ENCODE measurements around the gene GNG13.

Gene GNG13

GRCh38 chr16:761625-762513, 38.7 kb downstream of the GNG13 start:
- Histone ChIP-seq H3K4me2 (ENCODE audit: low read length) (no peak overlapping the region), H3K4me3 (ENCODE audit: low read length) (no peak overlapping the region), H3K9me3 (ENCODE audit: control insufficient read depth, insufficient read depth, low read length) (no peaks in the 10 kb centered on the region), H3K27ac (ENCODE audit: low read depth, low read length) (no peak overlapping the region), H4K20me1 (ENCODE audit: control insufficient read depth, insufficient read depth, low read depth, low read length) (no peaks in the 10 kb centered on the region), H3K27me3 (ENCODE audit: control insufficient read depth, low read length) (no peaks in the 10 kb centered on the region), H3K4me1 (ENCODE audit: control insufficient read depth, low read length) (no peaks in the 10 kb centered on the region), H3K36me3 (ENCODE audit: control insufficient read depth, low read length) (no peaks in the 10 kb centered on the region), H3F3A (ENCODE audit: control insufficient read depth, insufficient read depth) (no peaks in the 10 kb centered on the region), H3K79me2 (ENCODE audit: control insufficient read depth, low read length) (no peaks in the 10 kb centered on the region), H3K9me2 (replicated peaks; ENCODE audit: control insufficient read depth, low read length) (no peaks in the 10 kb centered on the region)
- TF ChIP-seq EZH2phosphoT487 (IDR thresholded peaks at IDR 0.05; ENCODE audit: borderline replicate concordance, low read length): no peak
- TF ChIP-seq CTCF (IDR thresholded peaks at IDR 0.05; ENCODE audit: low read depth, low read length, poor library complexity, severe bottlenecking): no peak

- Histone ChIP-seq H3K27ac (ENCODE audit: low read depth, low read length) (no peak within 1 kb of the TSS), H3K4me3 (ENCODE audit: low read length) (no peak within 1 kb of the TSS), H3K4me1 (ENCODE audit: control insufficient read depth, low read length) (no peaks in the 10 kb centered on the region), H3K79me2 (ENCODE audit: control insufficient read depth, low read length) (no peaks in the 10 kb centered on the region), H3K4me2 (ENCODE audit: low read length) (no peak within 1 kb of the TSS), H4K20me1 (ENCODE audit: control insufficient read depth, insufficient read depth, low read depth, low read length) (no peaks in the 10 kb centered on the region), H3K9me2 (replicated peaks; ENCODE audit: control insufficient read depth, low read length) (no peaks in the 10 kb centered on the region), H3K9me3 (ENCODE audit: control insufficient read depth, insufficient read depth, low read length) (no peaks in the 10 kb centered on the region), H3K36me3 (ENCODE audit: control insufficient read depth, low read length) (no peaks in the 10 kb centered on the region), H3K27me3 (ENCODE audit: control insufficient read depth, low read length) (peaks cover 3% of the 10 kb centered on the region; the same call in 1 of the 2 replicates), H3F3A (ENCODE audit: control insufficient read depth, insufficient read depth) (no peaks in the 10 kb centered on the region)
- TF ChIP-seq CTCF (IDR thresholded peaks at IDR 0.05; ENCODE audit: low read depth, low read length, poor library complexity, severe bottlenecking) (no peak), EZH2phosphoT487 (IDR thresholded peaks at IDR 0.05; ENCODE audit: borderline replicate concordance, low read length) (no peak)
These were observed 39.8 kb downstream of the GNG13 start, which contains the start of gene MSLN for GRCh38 chr16:760545-761343. MSLN (plus strand) TSS chr16:760734; CDS start chr16:762681, 1,947 bp downstream.

- no peaks in the 10 kb centered on the region for H3K9me3 ChIP-seq (ENCODE audit: control insufficient read depth, insufficient read depth, low read length)
- no peaks in the 10 kb centered on the region for H3K4me1 ChIP-seq (ENCODE audit: control insufficient read depth, low read length)
- no peak overlapping the region for H3K27ac ChIP-seq (ENCODE audit: low read depth, low read length)
- no peak overlapping the region for H3K4me3 ChIP-seq (ENCODE audit: low read length)
- no peaks in the 10 kb centered on the region for H3F3A ChIP-seq (ENCODE audit: control insufficient read depth, insufficient read depth)
- H3K9me2 ChIP-seq (replicated peaks; ENCODE audit: control insufficient read depth, low read length): no peaks in the 10 kb centered on the region
- TF ChIP-seq CTCF (IDR thresholded peaks at IDR 0.05; ENCODE audit: low read depth, low read length, poor library complexity, severe bottlenecking) (no peak), EZH2phosphoT487 (IDR thresholded peaks at IDR 0.05; ENCODE audit: borderline replicate concordance, low read length) (no peak)
- no peaks in the 10 kb centered on the region for H4K20me1 ChIP-seq (ENCODE audit: control insufficient read depth, insufficient read depth, low read depth, low read length)
- no peaks in the 10 kb centered on the region for H3K79me2 ChIP-seq (ENCODE audit: control insufficient read depth, low read length)
- H3K4me2 ChIP-seq (ENCODE audit: low read length): no peak overlapping the region
- no peaks in the 10 kb centered on the region for H3K36me3 ChIP-seq (ENCODE audit: control insufficient read depth, low read length)
- H3K27me3 ChIP-seq (ENCODE audit: control insufficient read depth, low read length): peaks cover 3% of the 10 kb centered on the region; the same call in 1 of the 2 replicates
These were observed 40.5 kb downstream of the GNG13 start for GRCh38 chr16:760065-760464.
